HL-60 (cell line): ENCODE results near the gene TIPRL.

Experiments used
- DNase-seq, 2 experiments: peaks; one replicate each; pipeline ENCODE4 v3.0.0-alpha.2; 2010 to 2020; ENCODE audit warnings: low read depth in 1 of 2, low spot score in 1 of 2
- H3K27ac ChIP-seq: fragments of 250-450 bp; sonication (Bioruptor Pico); replicated peaks from 2 replicates; pipeline ENCODE4 v1.5.1; 2020; ENCODE audit warnings: mild to moderate bottlenecking, moderate library complexity
- H3K27me3 ChIP-seq: fragments of 250-450 bp; sonication (Bioruptor Pico); 2 replicates; pipeline ENCODE4 v1.5.1; 2021; ENCODE audit warnings: mild to moderate bottlenecking, moderate library complexity; ENCODE audit not compliant: insufficient read depth, poor library complexity, severe bottlenecking
- H3K4me3 ChIP-seq: replicated peaks from 2 replicates; pipeline ENCODE4 v1.5.1; 2011; ENCODE audit warnings: mild to moderate bottlenecking, control low read depth, low read length; ENCODE audit not compliant: insufficient read depth
- CTCF ChIP-seq: IDR thresholded peaks from one replicate; pipeline ENCODE4 v1.5.1; 2011; ENCODE audit warnings: low read length, control low read depth, inconsistent platforms; ENCODE audit not compliant: insufficient read depth
- GABPA ChIP-seq: IDR thresholded peaks from 2 replicates; pipeline ENCODE4 v1.6.1; 2012; ENCODE audit warnings: low read depth
- POLR2AphosphoS5 ChIP-seq: IDR thresholded peaks from 2 replicates; pipeline ENCODE4 v1.6.1; 2012; ENCODE audit warnings: low read depth
- REST ChIP-seq: IDR thresholded peaks from 2 replicates; pipeline ENCODE4 v1.6.1; 2012; ENCODE audit warnings: low read depth; ENCODE audit not compliant: insufficient replicate concordance
- SPI1 ChIP-seq: IDR thresholded peaks from 2 replicates; pipeline ENCODE4 v1.6.1; 2012; ENCODE audit warnings: low read depth, mild to moderate bottlenecking, borderline replicate concordance

Gene TIPRL

GRCh38 chr1:168170564-168171508 lies 7.9 kb upstream of the TIPRL start:
- no peak for DNase-seq
- no peak for TF ChIP-seq REST
- no peak overlapping the region for H3K4me3 ChIP-seq
- no peaks in the 10 kb centered on the region for H3K27me3 ChIP-seq
- no peak overlapping the region for H3K27ac ChIP-seq

DNA sequence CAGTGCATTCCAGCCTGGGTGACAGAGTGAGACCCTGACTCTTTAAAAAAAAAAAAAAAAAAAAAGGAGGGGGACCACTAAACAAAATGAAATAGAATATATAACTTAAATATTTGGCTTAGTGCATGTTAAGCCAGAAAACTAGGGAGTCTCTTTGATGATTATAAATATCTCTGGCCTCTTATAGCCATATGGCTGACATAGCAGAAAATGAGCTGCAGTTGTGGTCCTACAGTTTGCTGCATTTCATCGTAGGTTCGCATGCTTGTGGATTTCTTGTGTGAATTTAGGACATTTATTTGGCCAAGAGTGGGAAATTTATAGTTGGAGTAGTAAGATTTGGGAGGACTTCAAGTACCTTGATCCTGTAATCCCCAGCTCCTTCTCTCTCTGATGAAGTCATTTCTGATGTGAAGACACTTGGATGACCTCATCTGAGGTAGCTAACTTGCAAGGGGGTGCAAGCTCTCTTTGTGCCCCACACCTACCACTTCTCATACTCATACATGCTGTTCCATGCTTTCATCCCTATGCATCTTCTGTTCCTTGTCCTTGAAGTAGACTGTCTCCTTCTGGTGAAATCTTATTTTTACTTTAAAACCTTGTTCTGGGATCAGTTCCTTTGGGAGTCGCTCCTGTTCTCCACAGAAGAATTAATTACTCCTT lies 6.4 kb upstream of the TIPRL start:
- Histone ChIP-seq H3K4me3 (no peak overlapping the region), H3K27me3 (no peaks in the 10 kb centered on the region), H3K27ac (no peak overlapping the region)
- TF ChIP-seq GABPA (no peak), CTCF (no peak), POLR2AphosphoS5 (no peak), SPI1 (no peak), REST (no peak)
- DNase-seq: no peak

- Histone ChIP-seq H3K27me3 (no peaks in the 10 kb centered on the region), H3K27ac (peak overlapping the region; percentile 81), H3K4me3 (peak overlapping the region; percentile 93)
- TF ChIP-seq REST (no peak), SPI1 (no peak), CTCF (no peak), POLR2AphosphoS5 (no peak), GABPA (no peak)
- DNase-seq: no peak
These were observed 530 bp upstream of the TIPRL start for GRCh38 chr1:168178227-168178637.
